MM.1S (cell line): Measurements from ENCODE around the gene GRHL3.
A peak's percentile ranks its signal among the peaks of the same experiment; 100 is the strongest.

Experiments used
- DNase-seq: peaks from one replicate; pipeline ENCODE4 v3.0.0-alpha.2; 2015
- H2AFZ ChIP-seq: fragments of 300-600 bp; sonication (generic); 2 replicates; pipeline ENCODE4 v1.6.0; 2016; ENCODE audit warnings: antibody characterized with exemption, low read length
- H3F3A ChIP-seq: fragments of 300-600 bp; sonication (generic); 2 replicates; pipeline ENCODE4 v1.6.1; 2016; ENCODE audit warnings: mild to moderate bottlenecking, antibody characterized with exemption, low read length, moderate library complexity, mixed read lengths; ENCODE audit not compliant: insufficient read depth
- H3K27ac ChIP-seq: fragments of 300-600 bp; sonication (generic); 2 replicates; pipeline ENCODE4 v1.5.1; 2016; ENCODE audit warnings: mild to moderate bottlenecking, low read length
- H3K27me3 ChIP-seq: fragments of 300-600 bp; sonication (generic); replicated peaks from 2 replicates; pipeline ENCODE4 v1.6.0; 2016; ENCODE audit warnings: low read length; ENCODE audit not compliant: insufficient read depth
- H3K36me3 ChIP-seq: fragments of 300-600 bp; sonication (generic); replicated peaks from 2 replicates; pipeline ENCODE4 v1.6.1; 2016; ENCODE audit warnings: mild to moderate bottlenecking, low read length, mixed read lengths; ENCODE audit not compliant: insufficient read depth
- H3K4me1 ChIP-seq: fragments of 300-600 bp; sonication (generic); 2 replicates; pipeline ENCODE4 v1.6.1; 2016; ENCODE audit warnings: low read length, mixed read lengths
- H3K4me2 ChIP-seq: fragments of 300-600 bp; sonication (generic); 2 replicates; pipeline ENCODE4 v1.6.0; 2016; ENCODE audit warnings: low read depth, low read length
- H3K4me3 ChIP-seq: fragments of 300-600 bp; sonication (generic); 2 replicates; pipeline ENCODE4 v1.5.1; 2016; ENCODE audit warnings: low read length, mixed read lengths
- H3K79me2 ChIP-seq: fragments of 300-600 bp; sonication (generic); 2 replicates; pipeline ENCODE4 v1.6.1; 2016; ENCODE audit warnings: mixed run types, low read length, mixed read lengths
- H3K9ac ChIP-seq: fragments of 300-600 bp; sonication (generic); 2 replicates; pipeline ENCODE4 v1.6.1; 2016; ENCODE audit warnings: low read length, mixed read lengths
- H3K9me2 ChIP-seq: fragments of 300-600 bp; sonication (generic); replicated peaks from 2 replicates; pipeline ENCODE4 v1.6.1; 2016; ENCODE audit warnings: mild to moderate bottlenecking, low read length, mixed read lengths; ENCODE audit not compliant: insufficient read depth
- H3K9me3 ChIP-seq: fragments of 300-600 bp; sonication (generic); replicated peaks from 2 replicates; pipeline ENCODE4 v1.6.1; 2016; ENCODE audit warnings: mild to moderate bottlenecking, low read length, mixed read lengths; ENCODE audit not compliant: insufficient read depth
- H4K20me1 ChIP-seq: fragments of 300-600 bp; sonication (generic); 2 replicates; pipeline ENCODE4 v1.6.1; 2016; ENCODE audit warnings: mild to moderate bottlenecking, low read length, moderate library complexity, mixed read lengths; ENCODE audit not compliant: insufficient read depth
- CTCF ChIP-seq: fragments of 300-600 bp; sonication (generic); IDR thresholded peaks from 2 replicates; pipeline ENCODE4 v1.5.1; 2016; ENCODE audit warnings: antibody characterized with exemption, low read length, mixed read lengths
- EZH2 ChIP-seq: fragments of 300-600 bp; sonication (generic); optimal IDR thresholded peaks from 2 replicates; pipeline ENCODE3; 2017; ENCODE audit warnings: low read depth, mild to moderate bottlenecking, antibody characterized with exemption, low read length, mixed read lengths
- EZH2phosphoT487 ChIP-seq: fragments of 300-600 bp; sonication (generic); IDR thresholded peaks from 2 replicates; pipeline ENCODE4 v1.6.1; 2018; ENCODE audit warnings: antibody characterized with exemption, low read length

The GRHL3 gene

GRCh38 chr1:24386931-24387330 is 67.8 kb downstream of the GRHL3 start:
- H3K36me3 ChIP-seq, result no peaks in the 10 kb centered on the region
- DNase-seq, result no peak

GRCh38 chr1:24387636-24388175 is 68.5 kb downstream of the GRHL3 start:
- Histone ChIP-seq H3F3A (peaks cover 71% of the 10 kb centered on the region), H3K4me2 (no peak overlapping the region), H2AFZ (no peak overlapping the region), H3K79me2 (no peaks in the 10 kb centered on the region), H4K20me1 (no peaks in the 10 kb centered on the region), H3K9ac (no peak overlapping the region), H3K27me3 (no peaks in the 10 kb centered on the region), H3K4me1 (peaks cover 80% of the 10 kb centered on the region), H3K36me3 (no peaks in the 10 kb centered on the region), H3K9me3 (no peaks in the 10 kb centered on the region), H3K27ac (no peak overlapping the region), H3K4me3 (no peak overlapping the region), H3K9me2 (no peaks in the 10 kb centered on the region)
- TF ChIP-seq EZH2, result no peak
- no peak for TF ChIP-seq CTCF
- TF ChIP-seq EZH2phosphoT487, result no peak
- no peak for DNase-seq

More at GRCh38 chr1:24386931-24387330, 67.8 kb downstream of the GRHL3 start:
- Histone ChIP-seq H3K27me3 (no peaks in the 10 kb centered on the region), H4K20me1 (no peaks in the 10 kb centered on the region), H2AFZ (no peak overlapping the region), H3K4me1 (peaks cover 76% of the 10 kb centered on the region), H3F3A (peaks cover 63% of the 10 kb centered on the region), H3K9me2 (no peaks in the 10 kb centered on the region), H3K27ac (no peak overlapping the region), H3K9ac (no peak overlapping the region), H3K4me3 (no peak overlapping the region), H3K4me2 (no peak overlapping the region), H3K9me3 (no peaks in the 10 kb centered on the region), H3K79me2 (no peaks in the 10 kb centered on the region)
- TF ChIP-seq CTCF, result no peak
- no peak for TF ChIP-seq EZH2phosphoT487
- no peak for TF ChIP-seq EZH2

DNA sequence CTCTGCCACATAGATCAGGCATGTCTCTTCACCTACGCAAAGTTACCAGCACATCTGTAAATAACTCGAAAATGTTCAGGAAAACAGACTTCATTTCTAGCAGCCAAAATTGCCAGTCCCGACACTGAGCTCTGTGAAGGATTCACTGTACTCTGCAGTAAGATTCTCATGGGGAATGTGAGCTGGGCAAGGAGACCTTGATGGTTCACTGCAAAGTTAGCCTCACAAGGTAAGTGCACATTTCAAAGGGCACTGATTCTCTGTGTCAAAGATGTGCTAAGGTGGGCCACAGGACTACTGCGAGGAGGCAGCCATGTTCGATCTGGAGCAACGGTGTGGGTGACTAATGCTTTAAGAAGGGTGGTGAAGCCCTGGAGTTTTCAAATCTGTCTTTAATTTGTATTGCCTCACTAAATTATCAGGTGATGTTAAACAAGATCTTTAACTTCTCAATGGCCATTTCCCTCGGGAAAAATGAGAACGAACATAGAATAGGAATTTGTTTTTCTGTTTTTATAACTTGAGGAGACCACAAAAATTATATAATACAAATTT is 69.3 kb downstream of the GRHL3 start:
- Histone ChIP-seq H2AFZ (no peak overlapping the region), H3K9me2 (no peaks in the 10 kb centered on the region), H3K9me3 (no peaks in the 10 kb centered on the region), H3K79me2 (no peaks in the 10 kb centered on the region), H3K4me3 (no peak overlapping the region), H3K27me3 (no peaks in the 10 kb centered on the region), H4K20me1 (no peaks in the 10 kb centered on the region), H3K9ac (peak overlapping the region; percentile 39; the same call in 1 of the 2 replicates), H3F3A (peaks cover 78% of the 10 kb centered on the region), H3K27ac (peak overlapping the region; percentile 83), H3K4me2 (peak overlapping the region; percentile 43; the same call in 1 of the 2 replicates), H3K36me3 (no peaks in the 10 kb centered on the region), H3K4me1 (peaks cover 87% of the 10 kb centered on the region)
- DNase-seq, result no peak
- TF ChIP-seq CTCF, result no peak
